ENCODE results near the gene MST1. TPM values are rescaled to one million over a fixed set of nuclear protein-coding genes. Genes with fewer than 3 reads are reported as not detected.
A peak's percentile ranks its signal among the peaks of the same experiment; 100 is the strongest.

The MST1 gene
- total RNA-seq, 4 donors from 2014 or later = 2.3 to 12.2 (median 2.7) TPM

DNA sequence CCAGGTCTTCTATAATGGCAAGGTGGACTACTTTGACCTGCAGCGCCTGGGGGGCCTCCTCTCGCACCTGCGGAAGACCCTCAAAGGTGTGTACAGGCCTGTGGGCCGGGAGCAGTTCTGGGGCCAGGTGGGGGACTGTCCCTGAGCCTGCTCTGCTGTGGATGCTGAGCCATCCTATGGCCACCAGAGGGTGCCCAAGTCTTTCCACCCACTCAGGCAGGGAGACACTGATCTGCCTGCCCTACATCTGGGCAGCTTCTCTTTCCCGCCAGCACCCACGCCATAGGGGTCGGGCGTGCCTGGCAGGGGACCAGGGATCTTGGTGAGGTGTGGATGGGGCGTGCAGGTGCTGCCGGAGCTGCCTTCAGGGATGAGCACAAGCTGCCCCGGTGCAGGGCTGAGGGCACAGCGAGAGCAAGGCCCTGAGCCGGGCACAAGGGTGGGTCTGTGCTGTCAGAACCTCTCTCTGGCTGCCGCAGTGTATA, 14.2 kb upstream of the MST1 start:
- no peak overlapping the region for H3K27ac ChIP-seq
- peaks cover 10 to 92% (median 15%) of the 10 kb centered on the region in 3 donors for H3K36me3 ChIP-seq
- no peak overlapping the region for H3K4me3 ChIP-seq
- no peak for DNase-seq
- TF ChIP-seq POLR2A (IDR thresholded peaks at IDR 0.05) = no peak
- TF ChIP-seq, protein P1, sequence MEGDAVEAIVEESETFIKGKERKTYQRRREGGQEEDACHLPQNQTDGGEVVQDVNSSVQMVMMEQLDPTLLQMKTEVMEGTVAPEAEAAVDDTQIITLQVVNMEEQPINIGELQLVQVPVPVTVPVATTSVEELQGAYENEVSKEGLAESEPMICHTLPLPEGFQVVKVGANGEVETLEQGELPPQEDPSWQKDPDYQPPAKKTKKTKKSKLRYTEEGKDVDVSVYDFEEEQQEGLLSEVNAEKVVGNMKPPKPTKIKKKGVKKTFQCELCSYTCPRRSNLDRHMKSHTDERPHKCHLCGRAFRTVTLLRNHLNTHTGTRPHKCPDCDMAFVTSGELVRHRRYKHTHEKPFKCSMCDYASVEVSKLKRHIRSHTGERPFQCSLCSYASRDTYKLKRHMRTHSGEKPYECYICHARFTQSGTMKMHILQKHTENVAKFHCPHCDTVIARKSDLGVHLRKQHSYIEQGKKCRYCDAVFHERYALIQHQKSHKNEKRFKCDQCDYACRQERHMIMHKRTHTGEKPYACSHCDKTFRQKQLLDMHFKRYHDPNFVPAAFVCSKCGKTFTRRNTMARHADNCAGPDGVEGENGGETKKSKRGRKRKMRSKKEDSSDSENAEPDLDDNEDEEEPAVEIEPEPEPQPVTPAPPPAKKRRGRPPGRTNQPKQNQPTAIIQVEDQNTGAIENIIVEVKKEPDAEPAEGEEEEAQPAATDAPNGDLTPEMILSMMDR (IDR thresholded peaks at IDR 0.05) = peak; percentile 70 to 91 (median 78)
- peaks cover 0 to 5% (median 0%) of the 10 kb centered on the region in 3 donors for H3K4me1 ChIP-seq
- whole genome bisulfite sequencing, 2 donors = 9% methylated on average over 4 of the region's 14 CpGs; no CpG with 5 or more reads in 1 of the 2 donors
- intact Hi-C loops (cut with DNase I) = loop anchor here (10.0 kb wide), 1 partner anchor 141 kb away; no protein-coding TSS in a partner anchor
- H3K27me3 ChIP-seq = no peaks in the 10 kb centered on the region
- no peaks in the 10 kb centered on the region for H3K9me3 ChIP-seq

DNA sequence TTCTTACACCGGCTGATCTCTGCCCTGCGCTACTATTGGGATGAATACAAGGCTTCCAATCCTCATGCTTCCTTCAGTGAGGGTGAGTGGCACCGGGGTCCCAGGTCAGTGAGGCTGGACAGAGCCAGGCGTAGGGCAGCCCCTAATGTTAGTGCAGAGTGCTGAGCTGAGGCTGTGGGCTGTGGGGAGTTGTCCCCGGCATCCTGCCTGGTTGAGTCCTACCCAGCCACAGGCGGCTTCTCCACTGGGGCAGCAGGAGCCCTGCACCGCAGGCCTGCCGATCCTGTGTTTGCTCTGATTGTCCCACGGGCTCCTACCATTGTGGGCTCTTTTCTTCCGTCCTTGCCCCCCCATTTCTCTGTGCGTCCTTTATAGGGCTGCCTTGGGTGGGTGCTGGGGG, 13.4 kb upstream of the MST1 start:
- WGBS, 2 donors = 83% methylated on average over 9 of the region's 11 CpGs; no CpG with 5 or more reads in 1 of the 2 donors
- no peaks in the 10 kb centered on the region for H3K9me3 ChIP-seq
- TF ChIP-seq, protein P1 (IDR thresholded peaks at IDR 0.05) = no peak
- no peak for TF ChIP-seq POLR2A (IDR thresholded peaks at IDR 0.05)
- peaks cover 0 to 5% (median 0%) of the 10 kb centered on the region in 3 donors for H3K4me1 ChIP-seq
- no peak for DNase-seq
- intact Hi-C loops (cut with DNase I) = loop anchor here (10.0 kb wide), 1 partner anchor 142 kb away; no protein-coding TSS in a partner anchor
- no peak overlapping the region for H3K27ac ChIP-seq
- H3K4me3 ChIP-seq = no peak overlapping the region
- H3K27me3 ChIP-seq = no peaks in the 10 kb centered on the region
- H3K36me3 ChIP-seq = peaks cover 10 to 100% (median 15%) of the 10 kb centered on the region in 3 donors

DNA sequence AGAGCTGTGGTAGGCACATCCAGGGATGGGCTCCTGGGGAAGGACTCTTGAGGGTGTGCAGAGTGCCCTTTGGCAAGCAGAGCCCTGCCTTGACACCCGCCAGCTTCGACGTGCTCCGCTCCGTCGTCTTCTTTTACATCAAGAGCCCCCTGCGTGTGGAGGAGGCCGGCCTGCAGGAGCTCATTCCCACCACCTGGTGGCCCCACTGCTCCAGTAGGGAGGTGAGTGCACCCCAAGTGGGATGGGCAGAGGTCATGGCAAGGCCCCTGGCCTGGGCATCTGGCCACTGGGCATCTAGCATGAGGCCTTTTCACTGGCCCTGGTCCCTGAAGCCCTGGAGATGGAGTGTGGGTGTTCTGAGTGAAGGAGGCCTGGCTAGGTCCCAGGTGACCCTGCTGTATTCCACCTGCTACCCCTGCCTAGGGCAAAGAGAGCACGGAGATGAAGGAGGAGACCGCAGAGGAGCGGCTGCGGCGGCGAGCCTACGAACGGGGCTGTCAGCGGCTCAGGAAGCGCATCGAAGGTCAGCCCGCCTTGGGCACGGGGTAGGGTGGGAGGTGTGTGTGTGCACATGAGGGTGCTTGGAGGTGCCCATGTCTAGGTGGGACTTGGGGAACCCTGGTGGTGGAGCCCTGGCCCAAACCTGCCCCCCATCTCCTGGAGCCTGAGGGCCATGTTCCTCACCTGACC, 12.3 kb upstream of the MST1 start:
- Histone ChIP-seq H3K4me1 (peaks cover 0 to 5% (median 0%) of the 10 kb centered on the region in 3 donors), H3K27me3 (no peaks in the 10 kb centered on the region), H3K27ac (no peak overlapping the region), H3K9me3 (no peaks in the 10 kb centered on the region), H3K4me3 (no peak overlapping the region), H3K36me3 (peaks cover 10 to 98% (median 15%) of the 10 kb centered on the region in 3 donors)
- intact Hi-C loops (cut with DNase I) = loop anchor here (10.0 kb wide), 1 partner anchor 143 kb away; no protein-coding TSS in a partner anchor
- TF ChIP-seq, protein P1 (IDR thresholded peaks at IDR 0.05) = peak in 4 of 6 experiments; percentile 20 to 45 (median 29)
- no peak for TF ChIP-seq POLR2A (IDR thresholded peaks at IDR 0.05)
- no peak for DNase-seq
- WGBS, 2 donors = 80 to 98% methylated on average over 1 to 13 of the region's 21 CpGs

DNA sequence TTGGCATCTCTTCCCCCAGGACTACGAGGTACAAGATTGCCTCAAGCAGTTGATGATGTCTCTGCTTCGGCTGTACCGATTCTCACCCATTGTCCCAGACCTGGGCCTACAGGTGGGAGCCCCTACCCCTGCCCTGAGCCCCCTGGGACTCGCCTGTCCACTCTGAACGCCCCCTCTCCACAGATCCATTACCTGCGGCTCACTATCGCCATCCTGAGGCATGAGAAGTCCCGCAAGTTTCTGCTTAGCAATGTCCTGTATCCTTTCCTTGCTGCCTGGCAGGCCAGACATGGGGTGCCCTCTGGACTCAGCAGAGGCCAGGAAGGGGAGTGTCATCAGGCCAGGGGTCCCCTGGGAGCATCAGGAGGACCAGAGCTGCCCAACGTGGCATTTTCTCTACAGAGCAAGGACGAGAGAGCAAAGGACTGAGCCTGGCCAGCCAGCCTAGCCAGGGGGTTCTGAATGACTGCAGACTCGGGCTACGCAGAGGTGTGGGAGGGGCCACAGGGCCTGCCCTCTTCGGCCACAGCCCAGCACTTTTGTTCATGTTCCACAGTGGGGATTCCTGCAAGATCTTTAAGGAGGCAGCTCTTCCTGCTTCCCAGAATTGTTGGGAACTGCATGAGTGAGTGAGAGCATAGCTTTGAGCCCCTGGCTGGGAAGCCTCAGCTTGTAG, 11.3 kb upstream of the MST1 start:
- Histone ChIP-seq H3K4me1 (peaks cover 0 to 5% (median 0%) of the 10 kb centered on the region in 3 donors), H3K27me3 (no peaks in the 10 kb centered on the region), H3K27ac (no peak overlapping the region), H3K9me3 (no peaks in the 10 kb centered on the region), H3K4me3 (no peak overlapping the region), H3K36me3 (peaks cover 10 to 89% (median 14%) of the 10 kb centered on the region in 3 donors)
- WGBS, 2 donors = 60 to 73% methylated on average over 2 to 7 of the region's 13 CpGs
- intact Hi-C loops (cut with DNase I) = loop anchor here (10.0 kb wide), 1 partner anchor 144 kb away; no protein-coding TSS in a partner anchor
- TF ChIP-seq POLR2A (IDR thresholded peaks at IDR 0.05) = no peak
- TF ChIP-seq, protein P1 (IDR thresholded peaks at IDR 0.05) = no peak
- no peak for DNase-seq

Measured in esophagus squamous epithelium (tissue), 5 donors.